Adrenal gland (tissue), 5 donors: ENCODE measurements around the gene CNNM2.

Experiments
- CTCF ChIP-seq, 6 experiments: fragments of 450-650 bp in 4 of 6; fragments of 200-600 bp in 2 of 6; sonication (generic) in 1 of 6; IDR thresholded peaks; 1 replicate in 5 of 6; 2 replicates in 1 of 6; pipeline versions ENCODE4 v1.5.1 to v1.8.0; 2016 to 2021; ENCODE audit warnings: antibody characterized with exemption in 6 of 6, mild to moderate bottlenecking in 2 of 6, moderate library complexity in 1 of 6
- POLR2A ChIP-seq, 2 donors: fragments of 450-650 bp; IDR thresholded peaks; one replicate each; pipeline ENCODE4 v1.6.1; 2017; ENCODE audit warnings: antibody characterized with exemption in 2 of 2, mild to moderate bottlenecking in 2 of 2, moderate library complexity in 1 of 2
- donor health status: DM: no; HTN: no; CAD: no.

- no peak for TF ChIP-seq CTCF (IDR thresholded peaks at IDR 0.05)
- TF ChIP-seq POLR2A (IDR thresholded peaks at IDR 0.05), result no peak
Observed at GRCh38 chr10:102904346-102904745, 13.7 kb upstream of the CNNM2 start.
